NB4 (cell line): Measurements from ENCODE around the gene RAB12.

Source experiments
- MAX ChIP-seq: IDR thresholded peaks from 2 replicates; pipeline ENCODE4 v1.6.1; 2011; ENCODE audit warnings: low read depth, low read length
- MYC ChIP-seq: IDR thresholded peaks from 2 replicates; pipeline ENCODE4 v1.6.1; 2011; ENCODE audit warnings: low read depth, low read length
- POLR2A ChIP-seq: IDR thresholded peaks from 2 replicates; pipeline ENCODE4 v1.6.1; 2011; ENCODE audit warnings: mild to moderate bottlenecking; ENCODE audit not compliant: insufficient read length; ENCODE audit errors: extremely low read depth
- TF ChIP-seq, protein P1 (sequence below): IDR thresholded peaks from one replicate; pipeline ENCODE4 v1.5.1; 2012; ENCODE audit warnings: low read depth, low read length

GRCh38 chr18:8686611-8687010, 77.4 kb downstream of the RAB12 start:
- no peak for TF ChIP-seq POLR2A
- no peak for TF ChIP-seq MYC
- TF ChIP-seq, protein P1, sequence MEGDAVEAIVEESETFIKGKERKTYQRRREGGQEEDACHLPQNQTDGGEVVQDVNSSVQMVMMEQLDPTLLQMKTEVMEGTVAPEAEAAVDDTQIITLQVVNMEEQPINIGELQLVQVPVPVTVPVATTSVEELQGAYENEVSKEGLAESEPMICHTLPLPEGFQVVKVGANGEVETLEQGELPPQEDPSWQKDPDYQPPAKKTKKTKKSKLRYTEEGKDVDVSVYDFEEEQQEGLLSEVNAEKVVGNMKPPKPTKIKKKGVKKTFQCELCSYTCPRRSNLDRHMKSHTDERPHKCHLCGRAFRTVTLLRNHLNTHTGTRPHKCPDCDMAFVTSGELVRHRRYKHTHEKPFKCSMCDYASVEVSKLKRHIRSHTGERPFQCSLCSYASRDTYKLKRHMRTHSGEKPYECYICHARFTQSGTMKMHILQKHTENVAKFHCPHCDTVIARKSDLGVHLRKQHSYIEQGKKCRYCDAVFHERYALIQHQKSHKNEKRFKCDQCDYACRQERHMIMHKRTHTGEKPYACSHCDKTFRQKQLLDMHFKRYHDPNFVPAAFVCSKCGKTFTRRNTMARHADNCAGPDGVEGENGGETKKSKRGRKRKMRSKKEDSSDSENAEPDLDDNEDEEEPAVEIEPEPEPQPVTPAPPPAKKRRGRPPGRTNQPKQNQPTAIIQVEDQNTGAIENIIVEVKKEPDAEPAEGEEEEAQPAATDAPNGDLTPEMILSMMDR: no peak
- no peak for TF ChIP-seq MAX
